H9 (cell line): Measurements from ENCODE around the gene SNX4. TPM values are rescaled to one million over a fixed set of nuclear protein-coding genes. Genes with fewer than 3 reads are reported as not detected.

Experiments used
- DNase-seq: peaks from one replicate; pipeline ENCODE4 v3.0.0-alpha.2; 2017
- H2AFZ ChIP-seq: one replicate; pipeline ENCODE4 v1.6.1; 2013; ENCODE audit warnings: mild to moderate bottlenecking, low read length, control low read depth, moderate library complexity
- H2AK5ac ChIP-seq: 2 replicates; pipeline ENCODE4 v1.6.1; 2013; ENCODE audit warnings: low read length, control low read depth, mixed read lengths; ENCODE audit not compliant: insufficient read length
- H2BK120ac ChIP-seq: one replicate; pipeline ENCODE4 v1.6.1; 2013; ENCODE audit warnings: low read depth, mild to moderate bottlenecking, low read length, control low read depth, inconsistent platforms; ENCODE audit not compliant: poor library complexity, severe bottlenecking
- H2BK12ac ChIP-seq: 2 replicates; pipeline ENCODE4 v1.6.1; 2013; ENCODE audit warnings: low read length, control low read depth, mixed read lengths, low read depth; ENCODE audit not compliant: insufficient read length
- H2BK15ac ChIP-seq: 2 replicates; pipeline ENCODE4 v1.6.1; 2013; ENCODE audit warnings: low read depth, low read length, control low read depth
- H2BK20ac ChIP-seq: one replicate; pipeline ENCODE4 v1.6.1; 2013; ENCODE audit warnings: low read depth, mild to moderate bottlenecking, low read length, control low read depth, inconsistent platforms; ENCODE audit not compliant: poor library complexity, severe bottlenecking
- H2BK5ac ChIP-seq: 2 replicates; pipeline ENCODE4 v1.6.1; 2013; ENCODE audit warnings: low read length, control low read depth, mixed read lengths; ENCODE audit not compliant: insufficient read length
- H3K14ac ChIP-seq: 2 replicates; pipeline ENCODE4 v1.6.1; 2013; ENCODE audit warnings: low read length, control low read depth; ENCODE audit not compliant: insufficient read depth
- H3K18ac ChIP-seq: 2 replicates; pipeline ENCODE4 v1.6.1; 2013; ENCODE audit warnings: low read depth, mild to moderate bottlenecking, mixed read lengths, low read length, control low read depth; ENCODE audit not compliant: insufficient read length
- H3K23ac ChIP-seq: 2 replicates; pipeline ENCODE4 v1.6.1; 2013; ENCODE audit warnings: low read length, control low read depth, mixed read lengths, low read depth; ENCODE audit not compliant: insufficient read length
- H3K23me2 ChIP-seq: 2 replicates; pipeline ENCODE4 v1.6.1; 2013; ENCODE audit warnings: low read depth, mild to moderate bottlenecking, mixed read lengths, low read length, control low read depth; ENCODE audit not compliant: insufficient read length, poor library complexity, severe bottlenecking
- H3K27ac ChIP-seq: 2 replicates; pipeline ENCODE4 v1.5.1; 2013; ENCODE audit warnings: low read length, control low read depth, mixed read lengths, low read depth; ENCODE audit not compliant: insufficient read length
- H3K27me3 ChIP-seq: 2 replicates; pipeline ENCODE4 v1.6.1; 2013; ENCODE audit warnings: low read length, control low read depth, inconsistent platforms; ENCODE audit not compliant: insufficient read depth
- H3K4ac ChIP-seq: 2 replicates; pipeline ENCODE4 v1.6.1; 2013; ENCODE audit warnings: low read depth, mild to moderate bottlenecking, control low read depth, inconsistent platforms, low read length, moderate library complexity
- H3K4me1 ChIP-seq: 2 replicates; pipeline ENCODE4 v1.6.1; 2013; ENCODE audit warnings: low read length, control low read depth, inconsistent platforms; ENCODE audit not compliant: insufficient read depth
- H3K4me2 ChIP-seq: 2 replicates; pipeline ENCODE4 v1.6.1; 2013; ENCODE audit warnings: low read length, control low read depth, mixed read lengths; ENCODE audit not compliant: insufficient read length, insufficient read depth
- H3K56ac ChIP-seq: 2 replicates; pipeline ENCODE4 v1.6.1; 2013; ENCODE audit warnings: low read depth, mild to moderate bottlenecking, mixed read lengths, low read length, control low read depth; ENCODE audit not compliant: insufficient read length
- H3K79me1 ChIP-seq: 2 replicates; pipeline ENCODE4 v1.6.1; 2013; ENCODE audit warnings: low read depth, mild to moderate bottlenecking, moderate library complexity, low read length, control low read depth, inconsistent platforms; ENCODE audit not compliant: insufficient read depth, poor library complexity, severe bottlenecking
- H3K79me2 ChIP-seq: 2 replicates; pipeline ENCODE4 v1.6.1; 2013; ENCODE audit warnings: low read length, control low read depth, inconsistent platforms; ENCODE audit not compliant: insufficient read depth
- H3K9ac ChIP-seq: 2 replicates; pipeline ENCODE4 v1.6.1; 2013; ENCODE audit warnings: low read length, control low read depth, mixed read lengths; ENCODE audit not compliant: insufficient read length; ENCODE audit errors: extremely low read depth
- H3K9me3 ChIP-seq: one replicate; pipeline ENCODE4 v1.6.1; 2013; ENCODE audit warnings: low read depth, low read length, inconsistent platforms; ENCODE audit not compliant: control insufficient read depth
- H3T11ph ChIP-seq: one replicate; pipeline ENCODE4 v1.6.1; 2013; ENCODE audit warnings: mild to moderate bottlenecking, low read length, control low read depth, inconsistent platforms
- H4K20me1 ChIP-seq: one replicate; pipeline ENCODE4 v1.6.1; 2013; ENCODE audit not compliant: control insufficient read depth, insufficient read length, insufficient read depth
- H4K5ac ChIP-seq: 2 replicates; pipeline ENCODE4 v1.6.1; 2013; ENCODE audit warnings: low read depth, mild to moderate bottlenecking, mixed read lengths, low read length, control low read depth; ENCODE audit not compliant: insufficient read length
- H4K8ac ChIP-seq: replicated peaks from 2 replicates; pipeline ENCODE4 v1.6.1; 2013; ENCODE audit warnings: low read length, control low read depth, mixed read lengths, low read depth; ENCODE audit not compliant: insufficient read length
- H4K91ac ChIP-seq: 2 replicates; pipeline ENCODE4 v1.6.1; 2013; ENCODE audit warnings: low read depth, mild to moderate bottlenecking, moderate library complexity, mixed read lengths, low read length, control low read depth; ENCODE audit not compliant: insufficient read length
- H3K27ac Mint-ChIP-seq, 3 experiments: 2 replicates in 2 of 3; 3 replicates in 1 of 3; pipeline ENCODE4 v1.8.0; 2020 to 2021; ENCODE audit warnings: mixed read lengths in 3 of 3, mild to moderate bottlenecking in 1 of 3, moderate library complexity in 1 of 3
- H3K27me3 Mint-ChIP-seq: 2 replicates; pipeline ENCODE4 v1.8.0; 2021; ENCODE audit warnings: low read depth, mild to moderate bottlenecking, moderate library complexity, mixed read lengths
- H3K36me3 Mint-ChIP-seq, 3 experiments: 2 replicates in 2 of 3; 3 replicates in 1 of 3; pipeline ENCODE4 v1.8.0; 2020 to 2021; ENCODE audit warnings: low read depth in 3 of 3, mixed read lengths in 3 of 3; ENCODE audit not compliant: insufficient read depth in 1 of 3
- H3K4me1 Mint-ChIP-seq, 2 experiments: 2 replicates each; pipeline ENCODE4 v1.8.0; 2020; ENCODE audit warnings: mixed read lengths in 2 of 2
- H3K4me3 Mint-ChIP-seq, 2 experiments: 2 replicates in 1 of 2; 3 replicates in 1 of 2; pipeline ENCODE4 v1.8.0; 2020 to 2021; ENCODE audit warnings: mild to moderate bottlenecking in 2 of 2, mixed read lengths in 2 of 2, moderate library complexity in 1 of 2
- H3K9me3 Mint-ChIP-seq, 2 experiments: 2 replicates in 1 of 2; 3 replicates in 1 of 2; pipeline ENCODE4 v1.8.0; 2020; ENCODE audit warnings: mild to moderate bottlenecking in 2 of 2, mixed read lengths in 2 of 2, moderate library complexity in 1 of 2
- CTCF ChIP-seq: fragments of 200-600 bp; sonication (generic); conservative IDR thresholded peaks from 3 replicates; pipeline ENCODE4 v1.8.0; 2021; ENCODE audit warnings: antibody characterized with exemption, mild to moderate bottlenecking
- WGBS: extraction: QIAGEN DNeasy Blood & Tissue Kit; methylation state at CpG from one replicate; pipeline ENCODE4 v1.1.7; 2013; ENCODE audit warnings: missing lambda C conversion rate, low lambda C conversion rate, mixed read lengths; ENCODE audit not compliant: insufficient read length; ENCODE audit errors: extremely low coverage; 5-methylcytosine and 5-hydroxymethylcytosine counted together
- total RNA-seq: library from RNA; stranded (reverse); gene quantifications from 2 replicates; pipeline ENCODE4 v1.2.1, GENCODE V29; 2021

SNX4 gene
- total RNA-seq, 1 experiment from 2014 or later, result 29.5 TPM

GRCh38 chr3:125435231-125435630 is 84.8 kb downstream of the SNX4 start:
- H3K27ac ChIP-seq, result no peak overlapping the region
- H3K4me1 ChIP-seq, result no peaks in the 10 kb centered on the region
- H2BK20ac ChIP-seq, result no peak overlapping the region
- H2BK120ac ChIP-seq, result no peak overlapping the region
- H2AFZ ChIP-seq, result no peak overlapping the region
- no CpG with 5 or more reads among the region's 2 CpGs for WGBS
- no peak overlapping the region for H2BK5ac ChIP-seq
- no peak for DNase-seq
- H3K79me2 ChIP-seq, result no peaks in the 10 kb centered on the region
- H3K4me3 Mint-ChIP-seq, result no peak overlapping the region
- no peaks in the 10 kb centered on the region for H4K20me1 ChIP-seq
- H4K5ac ChIP-seq, result no peak overlapping the region
- no peaks in the 10 kb centered on the region for H3K27me3 ChIP-seq
- no peaks in the 10 kb centered on the region for H3K23me2 ChIP-seq
- no peak overlapping the region for H3K4ac ChIP-seq
- no peak overlapping the region for H2BK12ac ChIP-seq
- no peak overlapping the region for H3K56ac ChIP-seq
- H3K4me1 Mint-ChIP-seq, result peaks cover 16 to 23% of the 10 kb centered on the region in 2 experiments
- H3K27ac Mint-ChIP-seq, result peak overlapping the region in 2 of 3 experiments; percentile 16 to 27; a peak in 2 of 7 replicates
- no peaks in the 10 kb centered on the region for H3K79me1 ChIP-seq
- H3T11ph ChIP-seq, result no peak overlapping the region
- H3K9me3 Mint-ChIP-seq, result no peaks in the 10 kb centered on the region
- H3K14ac ChIP-seq, result no peak overlapping the region; the same call in 1 of the 2 replicates
- no peak overlapping the region for H3K23ac ChIP-seq
- no peak for TF ChIP-seq CTCF
- H3K36me3 Mint-ChIP-seq, result no peaks in the 10 kb centered on the region; a peak in 1 of 7 replicates
- H3K4me2 ChIP-seq, result no peak overlapping the region
- H3K18ac ChIP-seq, result no peak overlapping the region
- H3K27me3 Mint-ChIP-seq, result no peaks in the 10 kb centered on the region
- H2AK5ac ChIP-seq, result no peak overlapping the region
- H4K91ac ChIP-seq, result no peak overlapping the region
- no peaks in the 10 kb centered on the region for H3K9me3 ChIP-seq
- no peak overlapping the region for H2BK15ac ChIP-seq
- H4K8ac ChIP-seq, result no peak overlapping the region
- H3K9ac ChIP-seq, result no peak overlapping the region
